HepG2 (cell line): ENCODE results near the gene FMR1. TPM values are rescaled to one million over a fixed set of nuclear protein-coding genes. Genes with fewer than 3 reads are reported as not detected.

ENCODE experiments used
- ATAC-seq: fragments of 200-7000 bp; cut with Tn5 transposase; 3 replicates; pipeline ENCODE4 v1.9.1; 2020; ENCODE audit warnings: mild to moderate bottlenecking, moderate library complexity
- BruUV-seq: library from RNA; stranded (reverse); fragments of 400-500 nt; replicated peaks from 2 replicates; lab custom pipeline; 2021; lab: Mats Ljungman, UMichigan
- CTCF ChIA-PET: fragments of 300-600 bp; formaldehyde crosslinking; extraction: SDS; loops from one replicate; lab custom pipeline; 2021; ENCODE audit warnings: low total read pairs, inconsistent platforms, low intra/inter-chr PET ratio; lab: Yijun Ruan, JAX
- POLR2A ChIA-PET: fragments of 350-600 bp; sonication (Branson Sonifier 250); formaldehyde crosslinking; loops from one replicate; lab custom pipeline; 2020; ENCODE audit warnings: antibody characterized with exemption, inconsistent platforms; lab: Yijun Ruan, JAX
- DNase-seq: peaks from one replicate; pipeline ENCODE4 v3.0.0-alpha.2; 2015; ENCODE audit warnings: low spot score
- FAIRE-seq: peaks from 3 replicates; lab custom pipeline; 2011; peaks lifted over from hg19 to GRCh38; lab: Jason Lieb, UNC
- H2AFZ ChIP-seq: one replicate; pipeline ENCODE4 v1.6.1; 2011; ENCODE audit warnings: low read length, inconsistent platforms
- H3K27ac ChIP-seq: fragments of 300-600 bp; 3 replicates; pipeline ENCODE4 v1.8.0; 2011; ENCODE audit warnings: mixed run types, mild to moderate bottlenecking, mixed read lengths, low read length, inconsistent platforms; ENCODE audit not compliant: insufficient read depth; ENCODE audit errors: extremely low read length
- H3K27me3 ChIP-seq, 2 experiments: fragments of 200-600 bp in 1 of 2; 2 replicates in 1 of 2; 3 replicates in 1 of 2; pipeline versions ENCODE4 v1.6.0 to v1.8.0; 2011; ENCODE audit warnings: low read length in 2 of 2, mild to moderate bottlenecking in 2 of 2, moderate library complexity in 2 of 2, inconsistent platforms in 1 of 2; ENCODE audit not compliant: insufficient read depth in 2 of 2, control insufficient read depth in 1 of 2
- H3K36me3 ChIP-seq, 2 experiments: fragments of 200-600 bp in 1 of 2; replicated peaks in 1 of 2; 2 replicates in 1 of 2; 3 replicates in 1 of 2; pipeline versions ENCODE4 v1.5.1 to v1.8.0; 2011; ENCODE audit warnings: low read length in 2 of 2, inconsistent platforms in 1 of 2; ENCODE audit not compliant: insufficient read depth in 2 of 2, control insufficient read depth in 1 of 2
- H3K4me1 ChIP-seq: 2 replicates; pipeline ENCODE4 v1.5.1; 2012; ENCODE audit warnings: low read length, inconsistent platforms; ENCODE audit not compliant: insufficient read depth
- H3K4me2 ChIP-seq: 2 replicates; pipeline ENCODE4 v1.6.0; 2011; ENCODE audit warnings: low read depth, low read length, inconsistent platforms
- H3K4me3 ChIP-seq, 3 experiments: fragments of 200-600 bp in 1 of 3; sonication (generic), shearing (Covaris generic) in 1 of 3; replicated peaks in 1 of 3; 2 replicates each; pipeline ENCODE4 v1.5.1; 2011 to 2016; ENCODE audit warnings: low read length in 3 of 3, inconsistent platforms in 2 of 3, low read depth in 2 of 3, mild to moderate bottlenecking in 2 of 3, control low read depth in 1 of 3, mixed read lengths in 1 of 3; ENCODE audit not compliant: insufficient read depth in 1 of 3
- H3K79me2 ChIP-seq: one replicate; pipeline ENCODE4 v1.6.1; 2011; ENCODE audit warnings: low read length, inconsistent platforms; ENCODE audit not compliant: insufficient read depth
- H3K9ac ChIP-seq: 2 replicates; pipeline ENCODE4 v1.6.0; 2011; ENCODE audit warnings: mild to moderate bottlenecking, low read depth, low read length, inconsistent platforms; ENCODE audit not compliant: insufficient read depth
- H3K9me3 ChIP-seq: 2 replicates; pipeline ENCODE4 v1.5.1; 2012; ENCODE audit warnings: mild to moderate bottlenecking, low read length
- H4K20me1 ChIP-seq: 2 replicates; pipeline ENCODE4 v1.6.0; 2011; ENCODE audit warnings: inconsistent platforms, mild to moderate bottlenecking, low read length, moderate library complexity; ENCODE audit not compliant: insufficient read depth
- CREBL2 ChIP-seq: sonication (generic); formaldehyde crosslinking; IDR thresholded peaks from 2 replicates; pipeline ENCODE4 v1.8.1; 2023; ENCODE audit warnings: missing genetic modification reagents, mild to moderate bottlenecking, borderline replicate concordance
- CREM ChIP-seq, 2 experiments: sonication (generic) in 1 of 2; formaldehyde crosslinking in 1 of 2; IDR thresholded peaks; 2 replicates each; pipeline versions ENCODE4 v1.4.0 to v1.6.1; 2016 to 2020; ENCODE audit warnings: antibody characterized with exemption in 1 of 2, mild to moderate bottlenecking in 1 of 2, missing genetic modification reagents in 1 of 2
- DMAP1 ChIP-seq: IDR thresholded peaks from 2 replicates; pipeline ENCODE4 v1.6.1; 2016
- FUBP1 ChIP-seq: sonication (generic); formaldehyde crosslinking; IDR thresholded peaks from 2 replicates; pipeline ENCODE4 v1.5.1; 2020; ENCODE audit warnings: missing genetic modification reagents, mild to moderate bottlenecking, borderline replicate concordance
- GMEB2 ChIP-seq: IDR thresholded peaks from 2 replicates; pipeline ENCODE4 v1.6.1; 2016; ENCODE audit warnings: missing biosample characterization, missing genetic modification reagents, low read depth
- NBN ChIP-seq: fragments of 450-650 bp; conservative IDR thresholded peaks from 2 replicates; pipeline ENCODE4 v1.6.1; 2017
- NFATC3 ChIP-seq: sonication (generic); formaldehyde crosslinking; IDR thresholded peaks from 2 replicates; pipeline ENCODE4 v1.5.1; 2020; ENCODE audit warnings: mild to moderate bottlenecking, missing genetic modification reagents
- PAWR ChIP-seq: sonication (generic); formaldehyde crosslinking; IDR thresholded peaks from 2 replicates; pipeline ENCODE4 v1.4.0; 2020; ENCODE audit warnings: missing genetic modification reagents, mild to moderate bottlenecking, borderline replicate concordance
- SNRNP70 ChIP-seq: fragments of 200-400 bp; formaldehyde crosslinking; IDR thresholded peaks from 2 replicates; pipeline ENCODE4 v1.6.1; 2017; ENCODE audit warnings: mild to moderate bottlenecking, low read depth, low read length, moderate library complexity
- SOX6 ChIP-seq, 2 experiments: fragments of 450-650 bp in 1 of 2; sonication (generic) in 1 of 2; formaldehyde crosslinking in 1 of 2; IDR thresholded peaks; 2 replicates each; pipeline versions ENCODE4 v1.4.0 to v1.6.1; 2017 to 2020; ENCODE audit warnings: antibody characterized with exemption in 1 of 2, mild to moderate bottlenecking in 1 of 2, missing genetic modification reagents in 1 of 2
- ZNF34 ChIP-seq: sonication (generic); formaldehyde crosslinking; IDR thresholded peaks from 2 replicates; pipeline ENCODE4 v1.4.0; 2020; ENCODE audit warnings: mild to moderate bottlenecking, missing genetic modification reagents, borderline replicate concordance
- ZNF552 ChIP-seq: sonication (generic); formaldehyde crosslinking; IDR thresholded peaks from 2 replicates; pipeline ENCODE4 v1.9.0; 2022; ENCODE audit warnings: missing genetic modification reagents, mild to moderate bottlenecking, borderline replicate concordance
- ZNF639 ChIP-seq: conservative IDR thresholded peaks from 2 replicates; pipeline ENCODE4 v1.6.1; 2018; ENCODE audit warnings: missing genetic modification reagents
- ZNF7 ChIP-seq: IDR thresholded peaks from 2 replicates; pipeline ENCODE4 v1.6.1; 2016; ENCODE audit warnings: missing biosample characterization, missing genetic modification reagents
- ZNF703 ChIP-seq: sonication (generic); formaldehyde crosslinking; IDR thresholded peaks from 2 replicates; pipeline ENCODE4 v1.5.1; 2020; ENCODE audit warnings: missing genetic modification reagents, mild to moderate bottlenecking, moderate library complexity, borderline replicate concordance
- WGBS: methylation state at CpG from one replicate; pipeline ENCODE4 v1.1.6; 2017; ENCODE audit warnings: low lambda C conversion rate; 5-methylcytosine and 5-hydroxymethylcytosine counted together
- in situ Hi-C: cut with HindIII; loops from 2 replicates; pipeline ENCODE4 v1.10.0; 2017; ENCODE audit warnings: low pct_unique_long_range_greater_than_20kb; ENCODE audit not compliant: extremely low pct_ligation_motif_present
- intact Hi-C: fragments of 100-400 bp; cut with micrococcal nuclease; formaldehyde crosslinking; loops from one replicate; pipeline ENCODE4 v1.10.0; 2022; ENCODE audit not compliant: unreplicated experiment
- polyA plus RNA-seq, 8 experiments: library from polyadenylated mRNA; depleted of rRNA in 3 of 8; stranded (reverse) in 7 of 8; unstranded in 1 of 8; fragments of >200 nt; fragmentation: Illumina TruSeq in 4 of 8; extraction: Trizol in 4 of 8; gene quantifications; 2 replicates each; pipeline versions ENCODE4 v1.2.1 to v1.2.3, GENCODE V29; 2011 to 2016; ENCODE audit warnings: low read depth in 4 of 8, missing spikeins in 1 of 8, mixed read lengths in 1 of 8; ENCODE audit not compliant: insufficient read depth in 1 of 8
- total RNA-seq, 5 experiments: library from RNA; depleted of rRNA; stranded (reverse); fragments of >200 nt; fragmentation: Illumina TruSeq; extraction: Trizol; gene quantifications; 2 replicates each; pipeline ENCODE4 v1.2.3, GENCODE V29; 2016; ENCODE audit warnings: low read depth in 1 of 5

FMR1 gene
- total and polyA plus RNA-seq, 2 of the 13 experiments (the other 11 are each of a cell fraction or from before 2014, with no cell fraction given): 27.8 to 49.6 TPM

GRCh38 chrX:147899379-147900114 is 12.2 kb upstream of the FMR1 start:
- TF ChIP-seq ZNF703 (CRISPR knock-in tag): no peak
- TF ChIP-seq CREBL2 (CRISPR knock-in tag): no peak
- no peak for TF ChIP-seq ZNF552 (CRISPR knock-in tag)
- TF ChIP-seq ZNF34 (CRISPR knock-in tag): no peak
- no peak for TF ChIP-seq DMAP1 (CRISPR knock-in tag)
- TF ChIP-seq SNRNP70: no peak
- TF ChIP-seq ZNF639 (CRISPR knock-in tag): no peak
- no peak for TF ChIP-seq NBN
- no peak for TF ChIP-seq PAWR (CRISPR knock-in tag)
- no peak for TF ChIP-seq GMEB2 (CRISPR knock-in tag)
- no peak for TF ChIP-seq NFATC3 (CRISPR knock-in tag)
- no peak for TF ChIP-seq CREM (IDR thresholded peaks at IDR 0.05)
- TF ChIP-seq CREM (CRISPR knock-in tag; IDR thresholded peaks at IDR 0.05): no peak
- TF ChIP-seq SOX6 (IDR thresholded peaks at IDR 0.05): no peak
- TF ChIP-seq SOX6 (CRISPR knock-in tag; IDR thresholded peaks at IDR 0.05): no peak
- TF ChIP-seq FUBP1 (CRISPR knock-in tag): no peak
- TF ChIP-seq ZNF7 (CRISPR knock-in tag): no peak
- BruUV-seq: no TSS peak
- no peak overlapping the region for H2AFZ ChIP-seq
- whole genome bisulfite sequencing: 100% methylated on average over 2 of the region's 2 CpGs
- H3K27ac ChIP-seq: no peak overlapping the region
- no peak for ATAC-seq
- ChIA-PET POLR2A (no interaction called here), CTCF (no interaction called here)
- H3K36me3 ChIP-seq: no peaks in the 10 kb centered on the region
- no peaks in the 10 kb centered on the region for H3K27me3 ChIP-seq
- H3K9ac ChIP-seq: no peak overlapping the region
- H3K4me1 ChIP-seq: peaks cover 34% of the 10 kb centered on the region
- in situ Hi-C loops: no loop called here
- H3K79me2 ChIP-seq: no peaks in the 10 kb centered on the region
- H3K4me2 ChIP-seq: no peak overlapping the region
- H3K4me3 ChIP-seq: no peak overlapping the region
- no peaks in the 10 kb centered on the region for H3K9me3 ChIP-seq
- H4K20me1 ChIP-seq: no peaks in the 10 kb centered on the region
- FAIRE-seq: no peak
- intact Hi-C loops: no loop called here
- DNase-seq: no peak
